Measurements from ENCODE around the gene NABP1.
"Not testable (repeated sequence)": the region's sequence is repeated elsewhere in the genome, so short reads cannot be mapped to it uniquely, and the experiment has no call there.

Gene NABP1

DNA sequence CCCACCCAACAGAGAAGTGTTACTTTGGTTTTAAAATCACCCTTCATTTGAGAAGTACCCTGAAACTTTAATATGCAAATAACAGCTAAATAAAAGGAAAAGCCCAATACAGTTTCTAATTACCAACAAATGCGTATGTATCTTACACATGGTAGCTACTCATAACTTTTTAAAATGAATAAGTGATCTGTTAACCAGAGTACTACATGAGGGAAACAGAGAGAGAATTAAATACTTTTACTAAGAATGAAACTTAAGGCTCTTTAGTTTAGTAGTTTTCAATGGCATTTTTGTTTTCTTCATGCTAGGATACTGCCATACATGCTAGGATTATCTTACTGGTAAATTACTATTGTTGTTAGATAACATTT, 39.1 kb upstream of the NABP1 start:
- ATAC-seq (replicated peaks; ENCODE audit: extremely low read depth, poor library complexity, severe bottlenecking) (no peak), DNase-seq (ENCODE audit: low spot score in 2 of 2) (no peak)
- no peak overlapping the region for H3K4me3 Mint-ChIP-seq
- no peak overlapping the region for H3K27ac Mint-ChIP-seq (ENCODE audit: low read depth)
- peaks cover 45% of the 10 kb centered on the region for H3K4me1 Mint-ChIP-seq
- H3K36me3 Mint-ChIP-seq (ENCODE audit: insufficient read depth): no peaks in the 10 kb centered on the region
- no peaks in the 10 kb centered on the region for H3K27me3 Mint-ChIP-seq
- H3K9me3 Mint-ChIP-seq: no peaks in the 10 kb centered on the region

DNA sequence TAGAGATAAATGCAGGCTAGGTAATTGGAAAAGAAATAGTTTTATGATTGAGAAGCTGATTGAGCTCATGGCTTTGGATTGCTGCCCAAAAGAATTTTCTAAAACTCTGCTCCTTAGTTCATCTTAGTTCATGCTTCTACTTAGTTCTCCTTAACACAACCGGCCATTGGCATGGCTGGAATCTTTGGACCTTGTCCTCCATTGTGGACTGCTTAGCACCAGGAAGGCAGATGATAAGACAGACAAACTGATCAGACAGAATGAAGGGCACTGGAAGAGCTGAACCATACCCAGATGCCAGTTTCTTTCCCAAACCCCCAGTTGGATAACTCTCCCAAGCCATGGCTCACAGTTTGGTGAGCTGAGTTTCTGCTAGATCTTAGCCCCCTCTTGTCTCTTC, 36.3 kb upstream of the NABP1 start:
- Mint-ChIP-seq H3K27me3 (no peaks in the 10 kb centered on the region), H3K36me3 (ENCODE audit: insufficient read depth) (peaks cover 3% of the 10 kb centered on the region), H3K9me3 (no peaks in the 10 kb centered on the region), H3K4me3 (no peak overlapping the region), H3K27ac (ENCODE audit: low read depth) (no peak overlapping the region), H3K4me1 (peaks cover 33% of the 10 kb centered on the region)
- DNase-seq (ENCODE audit: low spot score in 2 of 2): no peak
- no peak for ATAC-seq (replicated peaks; ENCODE audit: extremely low read depth, poor library complexity, severe bottlenecking)

DNA sequence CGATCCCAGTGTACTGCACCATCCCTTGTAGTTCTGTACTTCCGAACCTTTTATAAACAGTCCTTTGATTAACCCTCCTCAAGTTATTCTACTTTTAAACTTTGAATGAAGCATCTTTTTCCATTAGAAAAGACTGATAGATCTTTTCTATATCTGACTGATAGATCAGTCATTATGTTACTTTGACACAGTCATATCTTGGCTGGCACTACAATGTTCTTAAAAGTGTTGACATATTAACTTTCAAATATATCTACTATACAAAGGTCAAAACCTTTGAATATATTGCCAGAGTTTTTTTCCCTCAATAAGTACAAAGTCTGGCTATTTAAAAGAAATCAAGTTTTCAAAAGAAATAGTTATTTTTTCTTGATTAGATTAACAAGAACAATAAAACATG, 35.4 kb upstream of the NABP1 start:
- no peak for ATAC-seq (replicated peaks; ENCODE audit: extremely low read depth, poor library complexity, severe bottlenecking)
- Mint-ChIP-seq H3K27me3 (no peaks in the 10 kb centered on the region), H3K4me3 (no peak overlapping the region), H3K36me3 (ENCODE audit: insufficient read depth) (peaks cover 3% of the 10 kb centered on the region), H3K9me3 (no peaks in the 10 kb centered on the region), H3K27ac (ENCODE audit: low read depth) (no peak overlapping the region), H3K4me1 (peaks cover 26% of the 10 kb centered on the region)
- no peak for DNase-seq (ENCODE audit: low spot score in 2 of 2)

DNA sequence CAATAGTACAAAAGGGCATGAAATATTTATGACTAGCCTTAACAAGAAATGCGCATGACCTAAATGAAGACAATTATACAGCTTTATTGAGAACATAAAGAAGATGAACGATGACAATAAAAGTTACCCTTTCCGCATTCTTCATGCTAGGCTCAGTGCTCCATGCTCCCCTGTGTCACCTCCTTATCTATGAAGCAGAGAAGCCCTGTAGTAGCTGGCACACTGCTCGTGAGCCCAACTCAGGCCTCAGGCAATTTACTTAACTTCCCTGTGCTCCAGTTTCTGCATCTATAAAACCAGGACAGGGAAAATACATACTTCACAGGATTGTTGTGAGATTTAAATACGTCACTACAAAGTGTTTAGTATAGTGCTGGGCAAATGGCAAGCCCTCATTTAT, 34.5 kb upstream of the NABP1 start:
- DNase-seq (ENCODE audit: low spot score in 2 of 2) (no peak), ATAC-seq (replicated peaks; ENCODE audit: extremely low read depth, poor library complexity, severe bottlenecking) (no peak)
- Mint-ChIP-seq H3K36me3 (ENCODE audit: insufficient read depth) (peaks cover 3% of the 10 kb centered on the region), H3K4me3 (no peak overlapping the region), H3K27ac (ENCODE audit: low read depth) (no peak overlapping the region), H3K27me3 (no peaks in the 10 kb centered on the region), H3K9me3 (no peaks in the 10 kb centered on the region), H3K4me1 (peaks cover 17% of the 10 kb centered on the region)

DNA sequence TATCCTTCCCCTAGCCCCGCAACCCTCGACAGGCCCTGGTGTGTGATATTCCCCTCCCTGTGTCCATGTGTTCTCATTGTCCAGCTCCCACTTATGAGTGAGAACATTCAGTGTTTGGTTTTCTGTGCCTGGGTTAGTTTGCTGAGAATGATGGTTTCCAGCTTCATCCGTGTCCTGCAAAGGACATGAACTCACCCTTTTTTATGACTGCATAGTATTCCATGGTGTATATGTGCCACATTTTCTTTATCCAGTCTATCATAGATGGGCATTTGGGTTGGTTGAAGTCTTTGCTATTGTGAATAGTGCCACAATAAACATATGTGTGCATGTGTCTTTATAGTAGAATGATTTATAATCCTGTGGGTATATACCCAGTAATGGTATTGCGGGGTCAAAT, 33.3 kb upstream of the NABP1 start:
- not testable (repeated sequence) for H3K36me3 Mint-ChIP-seq (ENCODE audit: insufficient read depth)

DNA sequence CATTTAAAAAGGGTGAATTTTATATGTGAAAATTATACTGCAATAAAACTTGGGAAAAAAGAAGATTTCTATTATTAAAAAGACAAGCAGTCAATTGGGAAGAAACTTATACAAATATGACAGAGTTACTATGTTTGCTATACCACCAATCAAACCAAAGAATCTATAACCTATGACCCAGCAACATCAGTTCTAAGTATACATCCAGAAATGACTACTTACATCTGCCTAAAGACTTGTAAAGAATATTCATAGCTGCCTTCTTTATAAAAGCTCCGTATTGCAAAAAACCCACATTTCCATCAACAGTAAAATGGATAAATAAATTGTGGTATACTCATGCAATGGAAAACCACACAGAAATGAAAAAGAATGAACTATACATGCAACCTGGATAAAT, 32.9 kb upstream of the NABP1 start:
- no peak for ATAC-seq (replicated peaks; ENCODE audit: extremely low read depth, poor library complexity, severe bottlenecking)
- peaks cover 9% of the 10 kb centered on the region for H3K4me1 Mint-ChIP-seq
- H3K36me3 Mint-ChIP-seq (ENCODE audit: insufficient read depth): peaks cover 3% of the 10 kb centered on the region
- DNase-seq (ENCODE audit: low spot score in 2 of 2): no peak
- no peaks in the 10 kb centered on the region for H3K27me3 Mint-ChIP-seq
- no peak overlapping the region for H3K27ac Mint-ChIP-seq (ENCODE audit: low read depth)
- H3K9me3 Mint-ChIP-seq: no peaks in the 10 kb centered on the region
- H3K4me3 Mint-ChIP-seq: no peak overlapping the region

More for the DNA sequence above, 33.3 kb upstream of the NABP1 start:
- not testable (repeated sequence) for H3K4me1 Mint-ChIP-seq; H3K9me3 Mint-ChIP-seq; H3K27me3 Mint-ChIP-seq; H3K4me3 Mint-ChIP-seq; H3K27ac Mint-ChIP-seq (ENCODE audit: low read depth); ATAC-seq (replicated peaks; ENCODE audit: extremely low read depth, poor library complexity, severe bottlenecking); DNase-seq (ENCODE audit: low spot score in 2 of 2)

DNA sequence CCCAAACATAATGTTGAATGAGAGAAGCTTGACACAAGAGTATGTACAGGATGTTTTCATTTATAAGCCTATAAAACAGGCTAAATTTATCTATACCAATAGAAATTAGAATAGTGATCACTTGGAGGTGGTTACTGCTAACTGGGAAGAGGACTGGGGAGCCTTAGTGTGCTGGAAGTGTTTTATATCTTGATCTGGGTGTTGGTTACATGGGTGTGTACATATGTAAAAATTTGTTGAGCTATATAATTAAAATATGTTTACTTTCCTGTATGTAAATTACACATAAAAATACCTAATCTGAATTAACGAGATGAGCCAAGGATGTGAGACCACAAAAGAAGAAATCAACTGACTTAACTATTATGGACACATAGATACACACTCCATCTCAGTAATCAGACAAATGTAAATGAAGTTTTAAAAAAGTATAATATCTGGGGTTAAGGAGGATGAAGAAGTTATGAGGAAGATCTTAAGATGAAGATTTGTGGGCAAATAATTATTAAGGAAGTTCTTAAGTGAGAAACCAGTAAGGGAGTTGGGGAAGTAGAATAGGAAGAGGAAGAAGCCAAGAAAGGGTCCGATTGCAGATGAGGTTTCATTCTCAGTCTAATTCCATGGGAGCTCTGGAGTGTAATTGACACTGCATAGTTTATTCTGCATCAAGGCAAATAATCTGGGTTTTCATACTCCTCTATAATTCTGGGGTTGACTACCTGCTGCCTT, 32.3 kb upstream of the NABP1 start:
- no peaks in the 10 kb centered on the region for H3K9me3 Mint-ChIP-seq
- H3K4me1 Mint-ChIP-seq: peaks cover 4% of the 10 kb centered on the region
- H3K4me3 Mint-ChIP-seq: no peak overlapping the region

DNA sequence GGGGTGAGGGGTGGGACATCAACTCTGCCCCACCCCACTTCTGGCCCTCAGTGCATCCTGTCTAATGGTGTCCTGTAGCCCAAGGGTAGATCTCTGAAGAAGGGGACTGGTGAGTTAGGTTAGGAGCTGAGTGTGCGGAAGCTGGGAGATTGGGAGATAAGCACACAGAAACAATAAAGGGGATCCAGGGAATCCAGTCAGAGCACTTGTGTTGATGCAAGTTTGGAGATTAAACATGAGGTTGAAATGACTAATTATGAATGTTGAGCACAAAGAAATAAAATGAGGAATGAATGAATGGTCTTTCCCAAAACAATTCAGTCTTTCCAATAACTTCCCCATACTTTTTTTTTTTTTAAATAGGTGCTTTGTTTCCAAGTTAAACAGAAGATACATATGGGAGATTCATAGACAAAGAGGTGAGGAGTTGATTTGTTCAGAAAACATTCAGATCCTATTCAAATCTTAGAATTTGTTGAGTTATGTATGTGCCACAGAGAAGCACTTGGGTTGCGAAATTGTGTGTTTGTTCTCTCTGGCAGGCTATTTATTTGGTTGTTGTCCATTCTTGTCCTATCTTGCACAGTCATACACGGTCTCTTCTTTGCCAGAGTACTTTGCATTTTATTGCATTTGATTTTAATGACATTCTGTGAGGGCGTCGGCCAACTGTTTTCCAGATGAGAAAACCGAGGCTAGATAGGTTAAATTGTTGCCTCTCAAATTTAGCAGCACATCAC, 31.6 kb upstream of the NABP1 start:
- ATAC-seq (replicated peaks; ENCODE audit: extremely low read depth, poor library complexity, severe bottlenecking) (no peak), DNase-seq (ENCODE audit: low spot score in 2 of 2) (no peak)
- peaks cover 3% of the 10 kb centered on the region for H3K36me3 Mint-ChIP-seq (ENCODE audit: insufficient read depth)
- H3K27ac Mint-ChIP-seq (ENCODE audit: low read depth): no peak overlapping the region
- no peak overlapping the region for H3K4me3 Mint-ChIP-seq
- no peaks in the 10 kb centered on the region for H3K9me3 Mint-ChIP-seq
- no peaks in the 10 kb centered on the region for H3K4me1 Mint-ChIP-seq
- no peaks in the 10 kb centered on the region for H3K27me3 Mint-ChIP-seq

More for the DNA sequence above, 32.3 kb upstream of the NABP1 start:
- Mint-ChIP-seq H3K36me3 (ENCODE audit: insufficient read depth) (peaks cover 3% of the 10 kb centered on the region), H3K27ac (ENCODE audit: low read depth) (no peak overlapping the region), H3K27me3 (no peaks in the 10 kb centered on the region)
- ATAC-seq (replicated peaks; ENCODE audit: extremely low read depth, poor library complexity, severe bottlenecking) (no peak), DNase-seq (ENCODE audit: low spot score in 2 of 2) (no peak)

DNA sequence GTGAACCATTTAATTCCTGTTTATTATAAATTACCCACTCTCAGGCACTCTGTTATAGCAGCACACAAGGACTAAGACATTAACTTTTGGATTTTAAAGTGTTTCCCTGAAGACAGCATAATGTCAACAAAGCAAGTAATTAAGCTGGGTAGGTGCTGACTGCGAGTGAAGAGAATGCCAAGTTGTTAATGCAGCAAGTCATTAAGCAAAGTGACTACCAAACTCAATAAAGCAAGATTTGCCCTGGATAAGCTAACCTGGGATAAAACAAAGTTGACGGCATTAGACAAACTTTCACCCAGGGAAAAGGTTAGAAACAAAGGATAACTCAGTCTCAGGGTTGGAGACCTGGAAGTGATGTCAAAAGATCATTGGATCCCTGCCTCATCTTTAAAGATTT, 28.4 kb upstream of the NABP1 start:
- no peak for DNase-seq (ENCODE audit: low spot score in 2 of 2)
- Mint-ChIP-seq H3K4me1 (no peaks in the 10 kb centered on the region), H3K4me3 (no peak overlapping the region), H3K9me3 (no peaks in the 10 kb centered on the region), H3K27me3 (no peaks in the 10 kb centered on the region), H3K36me3 (ENCODE audit: insufficient read depth) (peaks cover 3% of the 10 kb centered on the region), H3K27ac (ENCODE audit: low read depth) (no peak overlapping the region)
- no peak for ATAC-seq (replicated peaks; ENCODE audit: extremely low read depth, poor library complexity, severe bottlenecking)

DNA sequence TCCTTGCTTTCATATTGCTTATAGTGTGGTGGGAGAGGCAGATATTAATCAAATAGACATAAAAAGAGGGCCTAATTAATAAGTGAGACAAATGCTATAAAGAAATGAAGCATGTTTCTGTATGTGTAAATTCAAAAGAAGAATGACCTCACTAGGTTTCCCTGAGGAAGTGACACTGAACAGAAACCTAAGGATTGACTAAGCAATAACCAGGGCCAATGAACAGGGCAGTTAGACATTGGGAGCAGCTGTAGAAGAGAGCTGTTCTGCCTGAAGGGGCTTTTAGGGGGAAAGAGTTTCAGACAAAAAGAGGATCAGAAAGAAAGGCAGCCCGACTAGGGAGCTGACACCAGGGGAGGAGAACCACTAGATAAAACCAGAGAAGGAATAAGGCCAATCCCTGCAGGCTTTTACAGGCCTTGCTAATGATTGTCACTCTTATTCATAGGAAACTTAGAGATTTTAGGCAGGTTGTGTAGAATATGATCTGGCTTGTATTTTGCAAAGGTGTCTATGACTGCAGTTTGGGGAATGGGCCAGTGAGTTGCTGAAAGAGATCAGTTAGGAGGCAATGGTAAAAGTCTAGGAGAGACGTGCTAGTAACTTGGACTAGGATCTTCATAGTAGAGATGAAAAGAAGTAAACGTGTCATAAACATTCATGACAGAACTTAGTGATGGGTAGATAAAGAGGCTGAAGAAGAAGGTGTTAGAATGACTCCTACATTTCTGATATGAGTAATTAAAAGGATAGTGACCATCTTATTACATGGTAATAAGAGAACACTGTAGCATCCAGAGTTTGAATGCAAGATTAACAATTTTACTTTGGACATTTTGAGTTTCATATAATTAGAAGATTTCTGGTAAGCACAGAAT, 26.8 kb upstream of the NABP1 start:
- H3K36me3 Mint-ChIP-seq (ENCODE audit: insufficient read depth): no peaks in the 10 kb centered on the region
- no peak overlapping the region for H3K4me3 Mint-ChIP-seq
- H3K9me3 Mint-ChIP-seq: no peaks in the 10 kb centered on the region
- no peaks in the 10 kb centered on the region for H3K27me3 Mint-ChIP-seq
- ATAC-seq (replicated peaks; ENCODE audit: extremely low read depth, poor library complexity, severe bottlenecking): no peak
- H3K27ac Mint-ChIP-seq (ENCODE audit: low read depth): peak overlapping the region; percentile 35
- no peak for DNase-seq (ENCODE audit: low spot score in 2 of 2)
- no peaks in the 10 kb centered on the region for H3K4me1 Mint-ChIP-seq

DNA sequence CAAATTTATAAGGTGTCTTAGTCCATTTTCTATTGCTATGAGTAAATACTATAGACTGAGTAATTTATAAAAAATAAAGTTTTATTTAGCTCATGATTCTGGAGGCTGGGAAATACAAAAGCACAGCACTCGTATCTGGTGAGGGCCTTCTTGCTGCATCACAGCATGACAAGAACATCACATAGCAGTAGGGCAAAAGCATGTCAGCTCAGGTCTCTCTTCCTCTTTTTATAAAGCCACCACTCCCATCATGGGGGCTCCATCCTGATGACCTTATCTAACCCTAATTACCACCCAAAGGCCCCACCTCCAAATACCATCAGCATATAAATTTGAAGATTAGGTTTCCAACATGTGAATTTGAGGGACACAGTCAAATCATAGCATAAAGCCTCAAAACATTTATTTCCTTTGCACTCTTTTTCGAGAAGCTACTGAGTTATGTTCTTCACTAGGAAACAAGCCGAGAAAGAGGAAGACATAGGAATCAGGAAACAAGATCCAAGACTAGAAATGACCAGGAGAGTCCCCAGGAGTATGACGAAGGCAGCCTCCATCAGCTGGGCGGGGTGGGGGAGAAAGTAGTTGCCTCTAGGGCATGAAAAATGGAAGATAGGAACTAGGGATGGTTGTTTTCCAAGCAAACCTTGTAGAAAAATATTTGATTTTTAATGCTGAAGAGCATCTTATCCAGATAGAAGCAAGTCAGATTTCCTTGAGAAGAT, 24.1 kb upstream of the NABP1 start:
- H3K27ac Mint-ChIP-seq (ENCODE audit: low read depth): no peak overlapping the region
- no peaks in the 10 kb centered on the region for H3K36me3 Mint-ChIP-seq (ENCODE audit: insufficient read depth)
- no peaks in the 10 kb centered on the region for H3K27me3 Mint-ChIP-seq
- ATAC-seq (replicated peaks; ENCODE audit: extremely low read depth, poor library complexity, severe bottlenecking) (no peak), DNase-seq (ENCODE audit: low spot score in 2 of 2) (no peak)
- no peak overlapping the region for H3K4me3 Mint-ChIP-seq
- no peaks in the 10 kb centered on the region for H3K4me1 Mint-ChIP-seq
- no peaks in the 10 kb centered on the region for H3K9me3 Mint-ChIP-seq

DNA sequence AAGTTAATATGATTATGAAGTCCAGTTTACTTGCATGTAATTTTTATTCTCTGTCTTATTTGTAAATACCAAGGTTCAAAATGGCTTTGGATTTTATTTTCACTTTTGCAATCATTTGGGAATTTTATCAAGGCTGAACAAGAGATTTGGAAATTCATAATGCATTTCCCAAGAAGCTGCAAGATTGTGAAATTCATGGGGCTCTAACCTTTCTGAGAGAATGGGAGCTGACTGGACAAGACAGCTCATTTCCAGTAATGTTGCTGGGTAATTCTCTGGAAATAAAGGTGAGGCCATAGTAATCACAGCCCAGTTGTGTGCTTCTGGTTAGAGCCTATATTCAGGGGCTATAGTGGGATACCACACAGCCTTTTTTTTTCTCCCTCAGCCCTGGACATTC, 21.5 kb upstream of the NABP1 start:
- ATAC-seq (replicated peaks; ENCODE audit: extremely low read depth, poor library complexity, severe bottlenecking) (no peak), DNase-seq (ENCODE audit: low spot score in 2 of 2) (no peak)
- Mint-ChIP-seq H3K36me3 (ENCODE audit: insufficient read depth) (peaks cover 4% of the 10 kb centered on the region), H3K4me3 (no peak overlapping the region), H3K9me3 (no peaks in the 10 kb centered on the region), H3K27me3 (no peaks in the 10 kb centered on the region), H3K27ac (ENCODE audit: low read depth) (no peak overlapping the region), H3K4me1 (no peaks in the 10 kb centered on the region)

Measured in central memory CD8-positive, alpha-beta T cell (primary cell).